Mucosa of stomach (tissue), 1 donor: ENCODE data around the gene UNC93B1.

Experiments used
- H3K27me3 ChIP-seq: one replicate; pipeline ENCODE4 v1.7.0; 2013; ENCODE audit warnings: mild to moderate bottlenecking, low read length; ENCODE audit not compliant: control insufficient read depth, insufficient read depth
- H3K36me3 ChIP-seq: one replicate; pipeline ENCODE4 v1.7.0; 2013; ENCODE audit warnings: low read length; ENCODE audit not compliant: control insufficient read depth, insufficient read depth
- H3K4me1 ChIP-seq: one replicate; pipeline ENCODE4 v1.7.0; 2013; ENCODE audit warnings: mild to moderate bottlenecking, low read length; ENCODE audit not compliant: control insufficient read depth, insufficient read depth
- H3K4me3 ChIP-seq: one replicate; pipeline ENCODE4 v1.7.0; 2013; ENCODE audit warnings: low read length
- H3K9ac ChIP-seq: one replicate; pipeline ENCODE4 v1.7.0; 2013; ENCODE audit warnings: mild to moderate bottlenecking, low read length, moderate library complexity
- H3K9me3 ChIP-seq: one replicate; pipeline ENCODE4 v1.7.0; 2013; ENCODE audit warnings: mild to moderate bottlenecking, low read length, moderate library complexity; ENCODE audit not compliant: control insufficient read depth
- donor health status: Pancreatic carcinoma.

UNC93B1 gene

DNA sequence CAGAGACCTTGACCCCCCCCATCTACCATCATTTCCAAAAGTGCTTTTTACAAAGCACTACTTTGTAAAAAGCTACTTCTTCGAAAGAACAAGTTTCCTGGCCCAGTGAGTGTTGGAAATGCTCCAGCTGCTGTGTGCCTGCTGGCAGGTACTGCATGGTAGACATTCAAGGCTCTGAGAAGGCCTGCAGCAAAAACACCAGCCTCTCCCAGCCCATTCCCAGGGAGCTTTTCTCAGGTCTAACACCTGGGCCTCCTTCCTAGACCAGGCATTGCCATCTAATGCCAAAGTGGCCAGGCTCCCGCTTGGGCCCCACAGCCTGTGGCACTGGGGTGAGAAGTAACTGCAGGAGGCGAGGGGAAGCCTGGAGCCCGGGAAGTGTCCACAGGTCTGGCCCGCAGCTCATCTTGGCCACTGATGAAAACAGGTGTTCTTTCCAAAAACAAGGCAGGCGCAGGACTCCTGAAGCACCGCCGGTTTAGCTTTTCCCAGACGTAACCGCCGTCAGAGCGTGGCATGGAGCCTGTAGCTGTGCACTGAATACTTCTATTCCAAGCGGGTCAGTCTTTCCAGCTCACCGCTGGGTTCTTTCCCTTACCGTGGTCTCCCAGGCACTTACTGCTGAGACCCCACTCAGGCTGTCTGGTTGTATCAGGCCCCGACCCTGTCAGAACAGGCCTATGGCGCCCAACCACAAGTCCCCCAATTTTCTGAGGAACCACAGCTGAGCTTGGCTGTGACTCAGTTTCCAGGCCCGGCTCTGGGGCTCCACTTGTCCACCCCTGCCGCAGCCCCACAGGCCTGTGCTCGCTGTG lies 33.7 kb upstream of the UNC93B1 start:
- Histone ChIP-seq H3K4me1 (peaks cover 49% of the 10 kb centered on the region), H3K36me3 (peaks cover 9% of the 10 kb centered on the region), H3K9me3 (no peaks in the 10 kb centered on the region), H3K9ac (peak overlapping the region; percentile 95), H3K27me3 (no peaks in the 10 kb centered on the region), H3K4me3 (no peak overlapping the region)

DNA sequence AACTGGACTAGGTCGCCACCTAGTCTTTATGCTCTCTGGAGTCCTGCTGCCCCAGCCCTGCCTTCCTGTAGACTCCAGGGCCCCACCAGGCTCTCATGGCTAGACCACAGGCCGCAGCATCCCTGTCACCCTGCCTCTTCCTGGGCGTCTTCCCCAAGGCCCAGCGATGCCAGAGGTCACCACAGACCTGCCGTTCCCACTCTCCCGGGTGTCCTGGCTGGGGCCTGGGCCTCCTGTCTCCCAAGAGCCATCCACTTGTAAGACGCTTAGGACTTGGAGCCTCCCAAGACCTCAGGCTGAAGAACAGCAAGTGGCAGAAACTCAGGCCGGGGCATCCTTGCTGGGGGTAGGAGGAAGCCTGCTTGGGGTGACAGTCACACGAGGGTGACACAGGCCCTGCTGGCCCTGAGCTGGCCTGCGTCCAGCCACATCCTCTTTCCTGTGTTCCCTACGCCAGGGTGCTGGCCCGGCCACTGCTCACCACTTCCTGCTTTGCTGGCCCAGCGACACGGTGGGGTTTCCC lies 32.9 kb upstream of the UNC93B1 start:
- Histone ChIP-seq H3K9ac (peak overlapping the region; percentile 3), H3K36me3 (peaks cover 9% of the 10 kb centered on the region), H3K9me3 (no peaks in the 10 kb centered on the region), H3K4me1 (peaks cover 58% of the 10 kb centered on the region), H3K27me3 (no peaks in the 10 kb centered on the region), H3K4me3 (no peak overlapping the region)

DNA sequence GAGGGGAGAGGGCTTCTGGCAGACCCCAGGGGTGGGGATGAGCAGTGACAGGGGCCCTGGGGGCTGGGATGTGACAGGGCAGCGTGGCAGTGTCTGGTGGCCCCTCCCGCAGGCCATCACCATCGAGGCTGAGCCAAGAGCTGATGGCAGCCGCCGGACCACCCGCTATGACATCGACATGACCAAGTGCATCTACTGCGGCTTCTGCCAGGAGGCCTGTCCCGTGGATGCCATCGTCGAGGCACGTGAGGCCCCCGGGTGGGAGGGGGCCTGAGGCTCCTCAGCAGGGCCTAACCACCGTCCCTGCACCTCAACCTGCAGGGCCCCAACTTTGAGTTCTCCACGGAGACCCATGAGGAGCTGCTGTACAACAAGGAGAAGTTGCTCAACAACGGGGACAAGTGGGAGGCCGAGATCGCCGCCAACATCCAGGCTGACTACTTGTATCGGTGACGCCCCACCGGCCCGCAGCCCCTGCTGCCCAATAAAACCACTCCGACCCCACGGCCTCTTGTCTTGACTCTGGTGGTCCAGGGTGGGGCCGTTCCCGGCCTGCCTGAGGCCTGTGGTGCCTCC lies 32.3 kb upstream of the UNC93B1 start:
- Histone ChIP-seq H3K9ac (peak overlapping the region; percentile 3), H3K27me3 (no peaks in the 10 kb centered on the region), H3K4me3 (no peak overlapping the region), H3K9me3 (no peaks in the 10 kb centered on the region), H3K4me1 (peaks cover 63% of the 10 kb centered on the region), H3K36me3 (peaks cover 9% of the 10 kb centered on the region)

DNA sequence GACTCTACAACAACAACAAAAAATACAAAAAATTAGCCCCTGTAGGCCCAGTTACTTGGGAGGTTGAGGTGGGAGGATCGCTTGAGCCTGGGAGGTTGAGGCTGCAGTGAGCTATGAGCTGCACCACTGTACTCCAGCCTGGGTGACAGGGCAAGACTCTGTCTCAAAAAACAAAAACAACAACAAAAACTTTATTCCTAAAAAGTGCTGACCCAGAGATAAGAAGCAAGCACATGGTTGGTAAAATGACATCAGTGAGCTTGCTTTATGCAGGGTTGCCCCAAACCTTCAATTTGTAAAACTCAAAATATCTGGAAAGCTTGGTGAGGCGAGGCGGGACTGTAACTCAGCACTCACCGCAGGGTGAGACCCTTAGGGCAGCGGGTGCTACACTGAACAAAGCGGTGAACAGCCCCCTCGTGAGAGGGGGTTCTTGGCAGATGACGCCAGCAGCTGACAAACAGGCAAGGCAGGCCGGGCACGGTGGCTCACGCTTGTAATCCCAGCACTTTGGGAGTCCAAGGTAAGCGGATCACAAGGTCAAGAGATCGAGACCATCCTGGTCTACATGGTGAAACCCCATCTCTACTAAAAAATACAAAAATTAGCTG lies 31.5 kb upstream of the UNC93B1 start:
- no peak overlapping the region for H3K4me3 ChIP-seq
- no peak overlapping the region for H3K9ac ChIP-seq
- H3K36me3 ChIP-seq, result peaks cover 9% of the 10 kb centered on the region
- H3K9me3 ChIP-seq, result no peaks in the 10 kb centered on the region
- H3K4me1 ChIP-seq, result peaks cover 58% of the 10 kb centered on the region
- no peaks in the 10 kb centered on the region for H3K27me3 ChIP-seq

DNA sequence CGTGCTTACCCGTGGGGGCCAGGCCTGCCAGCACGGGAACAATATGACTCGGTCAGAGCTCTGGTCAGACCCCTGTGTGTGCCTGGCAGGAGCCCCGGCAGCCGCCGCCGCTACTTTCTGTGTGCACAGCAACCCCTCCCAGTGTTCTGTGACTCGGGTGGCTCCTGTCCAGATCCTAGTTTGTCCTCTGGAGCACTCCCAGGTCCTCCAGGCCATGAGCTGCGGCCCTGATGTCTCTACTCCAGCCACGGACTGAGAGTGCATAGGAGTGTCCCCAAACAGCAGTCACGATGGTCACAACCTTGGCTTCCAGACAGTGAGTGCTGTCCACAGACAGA lies 29.8 kb upstream of the UNC93B1 start:
- Histone ChIP-seq H3K4me1 (peaks cover 47% of the 10 kb centered on the region), H3K27me3 (no peaks in the 10 kb centered on the region), H3K9ac (no peak overlapping the region), H3K36me3 (peaks cover 9% of the 10 kb centered on the region), H3K9me3 (no peaks in the 10 kb centered on the region), H3K4me3 (no peak overlapping the region)

DNA sequence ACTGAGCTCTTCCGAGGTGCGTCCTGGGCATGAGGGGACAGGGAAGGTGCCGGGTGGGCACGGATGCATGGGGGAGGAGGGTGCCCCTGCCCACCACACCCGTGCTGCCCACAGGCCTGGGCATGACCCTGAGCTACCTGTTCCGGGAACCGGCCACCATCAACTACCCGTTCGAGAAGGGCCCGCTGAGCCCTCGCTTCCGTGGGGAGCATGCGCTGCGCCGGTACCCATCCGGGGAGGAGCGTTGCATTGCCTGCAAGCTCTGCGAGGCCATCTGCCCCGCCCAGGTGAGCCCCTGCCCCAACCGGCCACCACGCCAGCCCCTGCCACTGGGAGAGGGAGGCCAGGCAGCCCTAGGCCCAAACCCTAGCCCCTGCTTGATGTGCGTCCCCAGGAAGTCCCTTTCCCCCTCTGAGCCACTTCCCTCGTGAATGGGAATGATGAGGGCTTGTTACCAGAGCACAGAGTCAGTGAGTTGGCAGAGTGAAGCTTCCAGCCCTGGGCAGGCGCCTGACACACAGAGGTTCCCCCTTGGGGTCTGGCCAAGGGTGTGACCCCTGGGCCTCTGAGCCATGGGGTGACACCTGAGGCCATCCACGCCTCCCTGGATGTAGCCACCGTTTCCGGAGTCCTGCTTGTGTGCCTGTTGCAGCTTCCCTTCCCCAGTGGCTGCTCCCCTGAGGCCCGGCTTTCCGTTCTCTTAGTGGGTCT lies 29.3 kb upstream of the UNC93B1 start:
- Histone ChIP-seq H3K36me3 (peaks cover 9% of the 10 kb centered on the region), H3K27me3 (no peaks in the 10 kb centered on the region), H3K9ac (no peak overlapping the region), H3K4me1 (peaks cover 42% of the 10 kb centered on the region), H3K4me3 (no peak overlapping the region), H3K9me3 (no peaks in the 10 kb centered on the region)

DNA sequence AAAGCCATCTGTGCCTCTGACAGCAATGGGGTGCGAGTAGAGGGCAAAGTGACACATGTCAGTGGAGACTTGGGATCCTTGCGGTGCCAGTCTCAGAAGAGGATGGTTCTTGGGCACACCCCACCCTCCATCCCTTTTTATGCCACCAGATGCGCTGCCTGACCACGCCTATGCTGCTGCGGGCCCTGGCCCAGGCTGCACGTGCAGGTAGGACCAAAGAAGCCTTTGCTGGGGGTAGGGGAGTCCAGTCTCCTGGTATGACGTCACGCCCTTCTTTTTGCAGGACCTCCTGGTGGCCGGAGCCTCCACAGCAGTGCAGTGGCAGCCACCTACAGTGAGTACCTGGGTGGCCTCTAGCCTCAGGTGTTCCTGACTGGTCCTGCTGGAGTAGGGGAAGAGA lies 28.1 kb upstream of the UNC93B1 start:
- peaks cover 9% of the 10 kb centered on the region for H3K36me3 ChIP-seq
- no peaks in the 10 kb centered on the region for H3K27me3 ChIP-seq
- H3K9me3 ChIP-seq, result no peaks in the 10 kb centered on the region
- H3K4me1 ChIP-seq, result peaks cover 30% of the 10 kb centered on the region
- H3K9ac ChIP-seq, result no peak overlapping the region
- no peak overlapping the region for H3K4me3 ChIP-seq

DNA sequence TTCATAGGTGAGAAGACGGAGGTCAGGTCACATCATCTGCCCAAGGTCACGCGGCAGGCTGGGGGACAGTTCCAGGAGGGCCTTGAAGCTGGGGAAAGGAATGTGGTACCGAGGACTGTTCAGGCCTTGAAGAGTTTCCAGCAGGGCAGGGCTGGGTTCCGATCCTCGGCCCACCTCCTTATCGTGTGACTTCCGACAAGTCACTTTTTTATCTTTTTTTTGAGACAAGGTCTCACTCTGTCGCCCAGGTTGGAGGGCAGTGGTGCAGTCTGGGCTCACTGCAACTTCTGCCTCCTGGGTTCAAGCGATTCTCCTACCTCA lies 27.2 kb upstream of the UNC93B1 start:
- peak overlapping the region; percentile 94 for H3K9ac ChIP-seq
- H3K4me3 ChIP-seq, result peak overlapping the region; percentile 99
- no peaks in the 10 kb centered on the region for H3K9me3 ChIP-seq
- H3K4me1 ChIP-seq, result peaks cover 29% of the 10 kb centered on the region
- H3K27me3 ChIP-seq, result no peaks in the 10 kb centered on the region
- peaks cover 9% of the 10 kb centered on the region for H3K36me3 ChIP-seq

DNA sequence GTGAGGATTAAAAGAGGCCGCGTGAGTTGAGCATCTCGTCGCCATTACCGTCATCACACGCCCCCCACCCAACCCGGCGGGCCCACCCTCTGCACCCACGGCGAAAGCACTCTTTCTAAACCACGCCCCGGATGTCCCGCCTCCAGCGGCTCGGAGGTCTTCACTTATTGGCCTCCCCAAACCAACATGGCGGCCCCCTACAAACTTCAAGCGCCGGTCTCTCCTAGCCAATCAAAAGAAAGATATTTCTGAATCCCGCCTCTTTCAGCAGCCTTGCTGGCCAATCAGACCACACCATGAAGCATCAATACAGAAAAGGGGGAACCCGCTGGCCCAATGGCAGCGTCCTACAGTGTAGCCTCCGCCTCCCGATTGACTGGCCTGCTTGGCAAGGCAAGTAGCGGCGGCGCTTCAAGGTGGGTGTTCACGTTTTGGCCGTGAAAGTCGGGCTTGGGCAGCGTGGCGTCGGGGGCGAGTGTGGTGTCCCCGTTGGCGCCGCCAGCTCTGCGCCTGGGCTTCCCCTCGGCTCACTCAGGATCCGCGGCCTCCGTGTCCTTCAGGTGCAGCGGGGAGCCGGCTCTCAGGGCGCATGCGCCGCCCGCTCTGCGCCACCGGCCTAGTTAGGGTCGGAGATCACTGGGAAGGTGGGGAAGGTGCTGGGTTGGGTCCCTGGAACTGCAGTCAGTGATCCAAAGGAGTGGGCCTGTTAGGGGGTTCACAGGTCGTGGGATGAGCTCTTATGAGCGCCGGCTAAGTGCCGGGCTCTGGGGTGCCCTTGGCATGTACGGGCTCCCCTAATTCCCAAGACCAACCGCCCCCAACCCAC lies 26.6 kb upstream of the UNC93B1 start, which contains the start of gene NDUFS8:
Gene NDUFS8 (plus strand): TSS at position 364 of the 826 bp plus-strand sequence. CDS start 1,471 bp downstream, outside the sequence.
- Histone ChIP-seq H3K27me3 (no peaks in the 10 kb centered on the region), H3K4me1 (peaks cover 29% of the 10 kb centered on the region), H3K4me3 (peak within 1 kb of the TSS; percentile 99), H3K9ac (peak within 1 kb of the TSS; percentile 94), H3K9me3 (no peaks in the 10 kb centered on the region), H3K36me3 (peaks cover 9% of the 10 kb centered on the region)

DNA sequence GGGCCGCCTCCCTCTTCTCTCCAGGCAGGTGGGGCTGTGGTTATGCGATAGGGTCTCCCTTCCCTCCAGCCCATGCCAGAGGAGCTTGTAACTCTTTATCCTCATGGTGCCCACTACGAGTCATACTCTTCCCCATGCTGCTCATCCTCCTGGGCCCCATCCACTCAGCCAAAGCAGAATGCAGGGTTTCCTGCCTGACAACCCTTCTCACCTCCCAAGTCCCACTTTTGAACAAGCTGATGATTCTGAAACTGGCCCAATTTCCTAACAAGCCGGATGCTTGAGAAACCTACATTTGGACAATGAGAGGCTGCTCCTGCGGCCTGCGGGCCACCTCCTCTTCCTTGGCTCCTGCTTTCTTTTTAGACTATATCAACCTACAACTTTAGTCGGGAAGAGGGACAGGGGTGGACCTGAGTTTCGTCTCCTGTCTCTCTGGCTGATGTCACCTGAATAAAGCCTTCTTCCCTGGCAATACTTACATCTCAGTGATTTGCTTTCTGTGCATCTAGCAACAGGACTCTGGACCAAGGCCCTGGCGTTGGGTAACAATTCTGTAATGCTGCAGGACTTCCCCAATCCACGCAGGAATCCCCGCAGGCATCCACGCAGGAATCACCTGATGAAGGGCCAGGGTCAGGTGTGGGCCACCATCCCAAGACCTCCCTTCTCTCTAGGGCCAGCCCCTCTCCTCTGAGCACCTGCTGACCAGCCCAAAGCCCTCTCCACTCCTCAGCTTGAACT lies 25.1 kb upstream of the UNC93B1 start:
- H3K4me3 ChIP-seq, result no peak overlapping the region
- H3K36me3 ChIP-seq, result peaks cover 8% of the 10 kb centered on the region
- H3K9me3 ChIP-seq, result no peaks in the 10 kb centered on the region
- H3K27me3 ChIP-seq, result no peaks in the 10 kb centered on the region
- H3K9ac ChIP-seq, result peak overlapping the region; percentile 48
- H3K4me1 ChIP-seq, result peaks cover 29% of the 10 kb centered on the region

DNA sequence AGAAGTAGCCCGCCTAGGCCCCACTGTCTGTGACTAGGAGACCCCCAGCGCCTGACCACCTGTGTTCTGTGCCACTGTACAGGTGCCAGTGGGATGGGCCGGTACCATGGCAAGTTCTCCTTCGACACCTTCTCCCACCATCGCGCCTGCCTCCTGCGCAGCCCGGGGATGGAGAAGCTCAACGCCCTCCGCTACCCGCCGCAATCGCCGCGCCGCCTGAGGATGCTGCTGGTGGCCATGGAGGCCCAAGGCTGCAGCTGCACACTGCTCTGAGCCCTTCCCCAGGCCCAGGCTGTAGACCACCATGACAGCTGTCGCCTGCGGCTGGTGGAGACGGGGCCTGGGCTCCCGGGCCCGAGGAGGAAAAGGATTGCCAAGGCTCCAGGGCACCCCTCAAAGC lies 23.8 kb upstream of the UNC93B1 start:
- H3K36me3 ChIP-seq, result no peaks in the 10 kb centered on the region

More for the DNA sequence above, 23.8 kb upstream of the UNC93B1 start:
- Histone ChIP-seq H3K4me1 (peaks cover 21% of the 10 kb centered on the region), H3K9ac (no peak overlapping the region), H3K4me3 (no peak overlapping the region), H3K9me3 (no peaks in the 10 kb centered on the region), H3K27me3 (no peaks in the 10 kb centered on the region)
